Neural crest cell (in vitro differentiated cells): ENCODE measurements around the gene HSD11B1L. TPM values are rescaled to one million over a fixed set of nuclear protein-coding genes. Genes with fewer than 3 reads are reported as not detected.
A peak's percentile ranks its signal among the peaks of the same experiment; 100 is the strongest.

Source experiments
- DNase-seq: peaks from one replicate; pipeline ENCODE4 v3.0.0; 2021; ENCODE audit warnings: low read depth, mixed read lengths, low spot score
- H3K27ac Mint-ChIP-seq: one replicate; pipeline ENCODE4 v1.8.0; 2021; ENCODE audit warnings: mild to moderate bottlenecking, mixed read lengths; ENCODE audit not compliant: unreplicated experiment
- H3K27me3 Mint-ChIP-seq: 2 replicates; pipeline ENCODE4 v1.8.0; 2021; ENCODE audit warnings: low read depth, mild to moderate bottlenecking, mixed read lengths
- H3K36me3 Mint-ChIP-seq: 2 replicates; pipeline ENCODE4 v1.8.0; 2021; ENCODE audit warnings: low read depth, mild to moderate bottlenecking, mixed read lengths
- H3K4me1 Mint-ChIP-seq: 2 replicates; pipeline ENCODE4 v1.8.0; 2021; ENCODE audit warnings: mixed read lengths
- H3K4me3 Mint-ChIP-seq: one replicate; pipeline ENCODE4 v1.8.0; 2021; ENCODE audit warnings: mild to moderate bottlenecking, mixed read lengths
- H3K9me3 Mint-ChIP-seq: 2 replicates; pipeline ENCODE4 v1.8.0; 2021; ENCODE audit warnings: mixed read lengths
- total RNA-seq: library from RNA; stranded (reverse); gene quantifications from 2 replicates; pipeline ENCODE4 v1.2.1, GENCODE V29; 2021
- TF ChIP-seq, protein P1 (sequence below): fragments of 200-600 bp; sonication (generic); conservative IDR thresholded peaks from 2 replicates; pipeline ENCODE4 v1.5.0; 2021; ENCODE audit warnings: antibody characterized with exemption, mild to moderate bottlenecking

The HSD11B1L gene
- total RNA-seq, 1 donor from 2014 or later, result 21.7 TPM

DNA sequence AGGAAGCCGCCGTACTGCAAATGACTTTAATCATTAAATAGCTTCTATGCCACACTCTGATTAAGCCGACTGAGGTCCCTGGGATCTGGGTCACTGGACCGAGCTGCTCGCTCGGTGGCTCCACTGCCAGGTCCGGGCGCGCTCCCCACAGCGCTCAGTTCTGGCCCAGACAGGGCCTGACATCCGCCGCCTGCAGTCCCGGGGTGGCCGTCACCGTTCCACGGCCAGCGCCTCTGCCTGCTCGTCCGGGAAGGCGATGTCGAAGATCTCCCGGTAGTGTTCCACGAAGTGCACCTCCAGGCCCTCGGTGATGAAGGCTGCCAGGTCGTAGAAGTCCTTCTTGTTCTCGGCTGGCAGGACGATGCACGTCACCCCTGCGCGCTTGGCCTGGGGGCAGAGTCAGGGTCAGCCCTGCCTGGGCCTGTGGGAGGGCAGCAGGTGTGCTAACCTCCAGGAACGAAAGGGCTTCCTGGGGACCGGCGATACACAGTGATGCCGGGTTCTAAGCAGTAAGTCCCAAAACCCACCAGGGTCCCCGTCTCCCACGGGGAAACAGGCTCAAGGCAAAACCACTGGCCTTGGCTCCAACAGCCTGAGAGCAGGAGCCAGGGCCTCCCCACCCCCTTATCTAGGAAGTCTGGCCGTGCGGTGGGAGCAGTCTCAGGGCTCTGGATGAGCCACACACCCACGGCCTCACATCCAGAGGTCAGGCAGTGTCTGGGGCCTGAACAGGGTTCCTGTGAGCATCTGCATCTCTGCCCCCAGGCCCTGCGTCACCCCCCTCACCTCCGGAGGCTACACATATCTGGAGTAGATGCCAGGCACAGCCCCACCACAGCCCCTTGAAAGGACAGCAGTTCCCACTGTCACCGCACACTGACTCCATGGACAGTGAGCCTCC is 11.2 kb downstream of the HSD11B1L start:
- peaks cover 2% of the 10 kb centered on the region for H3K9me3 Mint-ChIP-seq
- H3K4me1 Mint-ChIP-seq, result peaks cover 22% of the 10 kb centered on the region
- DNase-seq, result no peak
- TF ChIP-seq, protein P1, sequence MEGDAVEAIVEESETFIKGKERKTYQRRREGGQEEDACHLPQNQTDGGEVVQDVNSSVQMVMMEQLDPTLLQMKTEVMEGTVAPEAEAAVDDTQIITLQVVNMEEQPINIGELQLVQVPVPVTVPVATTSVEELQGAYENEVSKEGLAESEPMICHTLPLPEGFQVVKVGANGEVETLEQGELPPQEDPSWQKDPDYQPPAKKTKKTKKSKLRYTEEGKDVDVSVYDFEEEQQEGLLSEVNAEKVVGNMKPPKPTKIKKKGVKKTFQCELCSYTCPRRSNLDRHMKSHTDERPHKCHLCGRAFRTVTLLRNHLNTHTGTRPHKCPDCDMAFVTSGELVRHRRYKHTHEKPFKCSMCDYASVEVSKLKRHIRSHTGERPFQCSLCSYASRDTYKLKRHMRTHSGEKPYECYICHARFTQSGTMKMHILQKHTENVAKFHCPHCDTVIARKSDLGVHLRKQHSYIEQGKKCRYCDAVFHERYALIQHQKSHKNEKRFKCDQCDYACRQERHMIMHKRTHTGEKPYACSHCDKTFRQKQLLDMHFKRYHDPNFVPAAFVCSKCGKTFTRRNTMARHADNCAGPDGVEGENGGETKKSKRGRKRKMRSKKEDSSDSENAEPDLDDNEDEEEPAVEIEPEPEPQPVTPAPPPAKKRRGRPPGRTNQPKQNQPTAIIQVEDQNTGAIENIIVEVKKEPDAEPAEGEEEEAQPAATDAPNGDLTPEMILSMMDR, result no peak
- H3K36me3 Mint-ChIP-seq, result peaks cover 18% of the 10 kb centered on the region
- H3K4me3 Mint-ChIP-seq, result peak overlapping the region; percentile 99
- H3K27me3 Mint-ChIP-seq, result peaks cover 25% of the 10 kb centered on the region
- H3K27ac Mint-ChIP-seq, result peak overlapping the region; percentile 71

DNA sequence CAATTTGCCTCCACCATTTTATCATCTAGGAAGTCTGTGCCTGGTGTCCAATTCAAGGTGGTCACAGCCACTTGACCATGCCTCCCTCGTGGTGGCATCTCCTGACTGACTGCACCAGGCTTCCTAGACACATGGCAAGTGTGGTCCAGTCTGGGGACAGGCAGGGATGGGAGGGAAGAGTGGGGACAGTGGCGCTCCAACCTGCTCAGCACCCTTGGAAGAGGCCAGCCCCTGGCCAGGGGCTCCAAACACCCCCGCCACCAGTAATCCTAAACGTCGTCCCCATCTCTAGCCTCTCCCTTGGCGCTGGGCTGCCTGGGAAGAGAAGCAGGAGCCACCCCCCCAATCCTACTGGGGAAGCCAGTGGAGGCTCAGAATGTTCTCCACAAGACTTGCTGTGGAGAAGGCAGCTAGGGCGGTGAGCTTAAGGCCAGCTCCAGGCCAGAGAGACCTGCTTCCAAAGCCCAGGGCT is 11.9 kb downstream of the HSD11B1L start:
- Mint-ChIP-seq H3K27me3 (peaks cover 25% of the 10 kb centered on the region), H3K27ac (peak overlapping the region; percentile 6), H3K4me1 (peaks cover 22% of the 10 kb centered on the region), H3K4me3 (peak overlapping the region; percentile 99), H3K9me3 (peaks cover 2% of the 10 kb centered on the region), H3K36me3 (peaks cover 18% of the 10 kb centered on the region)
- DNase-seq, result no peak
- TF ChIP-seq, protein P1, result no peak

DNA sequence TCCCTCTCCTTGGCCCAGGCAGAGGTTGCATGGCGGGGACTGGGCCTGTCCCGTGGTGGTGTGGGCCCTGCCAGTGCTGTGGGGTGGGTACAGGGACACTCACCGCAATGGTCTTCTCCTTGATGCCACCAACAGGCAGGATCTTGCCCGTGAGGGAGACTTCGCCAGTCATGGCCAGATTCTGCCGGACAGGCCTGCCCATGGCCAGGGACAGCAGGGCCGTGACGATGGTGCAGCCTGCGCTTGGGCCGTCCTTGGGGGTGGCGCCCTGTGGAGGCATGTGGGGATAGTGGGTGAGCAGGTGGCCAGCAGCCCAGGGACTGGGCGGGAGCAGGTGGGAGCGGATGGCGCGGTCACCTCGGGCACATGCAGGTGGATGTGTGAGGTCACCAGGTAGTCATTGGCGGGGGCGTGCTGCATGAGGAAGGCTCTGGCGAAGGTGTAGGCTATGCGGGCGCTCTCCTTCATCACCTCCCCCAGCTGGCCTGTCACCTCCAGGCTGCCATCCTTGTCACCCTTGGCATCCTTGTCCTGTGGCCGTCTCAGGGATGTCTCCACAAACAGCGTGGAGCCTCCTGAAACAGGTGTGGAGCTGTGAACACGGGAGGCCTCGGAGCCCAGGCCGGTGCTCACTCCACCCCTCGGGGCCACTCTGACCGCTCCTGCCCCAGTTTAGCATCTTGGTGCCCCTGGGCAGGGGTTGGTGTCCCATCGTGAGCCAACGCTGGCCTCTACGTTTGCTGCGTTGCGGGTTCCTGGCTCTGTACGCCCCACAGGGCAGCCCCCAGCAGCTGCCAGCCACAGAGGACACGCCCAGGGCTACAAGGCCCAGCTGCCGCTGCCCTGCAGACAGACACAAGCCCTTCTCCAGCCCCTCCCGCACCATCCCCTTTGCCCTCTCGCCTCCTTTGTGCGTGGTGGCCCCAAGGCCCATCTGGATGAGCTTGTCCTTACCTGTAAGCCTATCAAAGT is 12.7 kb downstream of the HSD11B1L start:
- peaks cover 2% of the 10 kb centered on the region for H3K9me3 Mint-ChIP-seq
- peaks cover 25% of the 10 kb centered on the region for H3K27me3 Mint-ChIP-seq
- peaks cover 22% of the 10 kb centered on the region for H3K4me1 Mint-ChIP-seq
- no peak overlapping the region for H3K27ac Mint-ChIP-seq
- TF ChIP-seq, protein P1, result no peak
- H3K36me3 Mint-ChIP-seq, result peaks cover 18% of the 10 kb centered on the region
- H3K4me3 Mint-ChIP-seq, result peak overlapping the region; percentile 99
- no peak for DNase-seq

DNA sequence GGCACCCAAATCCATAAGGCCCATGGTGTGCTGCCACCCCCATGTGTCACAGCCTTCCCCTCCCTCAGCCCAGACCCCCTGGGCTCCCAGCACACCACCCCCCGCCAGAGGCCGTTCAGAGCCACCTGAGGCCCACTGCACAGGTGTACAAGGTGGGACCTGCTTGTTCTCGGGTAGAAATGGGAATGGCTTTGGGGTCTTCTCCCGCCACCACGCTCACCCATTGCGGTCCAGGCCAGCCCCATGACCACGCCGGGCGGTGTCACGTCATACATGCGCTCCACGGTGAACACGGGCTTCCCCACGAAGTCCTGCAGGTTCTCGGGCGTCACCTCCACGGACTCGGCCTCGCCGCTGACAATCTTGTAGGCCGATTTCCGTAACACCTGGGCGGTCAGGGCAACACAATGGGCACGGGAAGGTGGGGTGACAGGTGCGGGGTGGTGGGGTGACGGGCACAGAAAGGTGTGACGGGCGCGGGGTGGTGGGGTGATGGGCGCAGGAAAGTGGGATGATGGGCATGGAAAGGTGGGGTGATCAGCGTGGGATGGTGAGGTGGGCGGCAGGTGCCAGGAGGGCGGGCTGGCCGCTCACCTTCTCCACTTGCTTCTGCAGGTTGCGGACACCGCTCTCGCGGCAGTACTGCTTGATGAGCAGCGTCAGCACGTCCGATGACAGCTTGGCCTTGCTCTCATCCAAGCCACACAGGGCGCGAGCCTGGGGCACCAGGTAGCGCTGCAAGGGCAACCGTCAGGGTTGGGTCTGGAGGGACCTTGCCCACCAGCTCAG is 13.5 kb downstream of the HSD11B1L start:
- peaks cover 24% of the 10 kb centered on the region for H3K27me3 Mint-ChIP-seq
- H3K36me3 Mint-ChIP-seq, result peaks cover 18% of the 10 kb centered on the region
- no peak overlapping the region for H3K27ac Mint-ChIP-seq

More for the DNA sequence above, 13.5 kb downstream of the HSD11B1L start:
- Mint-ChIP-seq H3K4me3 (peak overlapping the region; percentile 99), H3K4me1 (peaks cover 18% of the 10 kb centered on the region), H3K9me3 (peaks cover 2% of the 10 kb centered on the region)
- TF ChIP-seq, protein P1, result no peak
- DNase-seq, result no peak
